Central memory CD8-positive, alpha-beta T cell (primary cell): Measurements from ENCODE around the gene IP6K3.

Source experiments
- ATAC-seq: fragments of 150-1000 bp; cut with Tn5 transposase; replicated peaks from 2 replicates; pipeline ENCODE4 v1.10.0; 2022; ENCODE audit warnings: mild to moderate bottlenecking, moderate FRiP score, moderate number of reproducible peaks; ENCODE audit not compliant: poor library complexity, severe bottlenecking; ENCODE audit errors: extremely low read depth
- DNase-seq, 2 donors: peaks; one replicate each; pipeline ENCODE4 v3.0.0; 2021; ENCODE audit warnings: low spot score in 2 of 2
- H3K27ac Mint-ChIP-seq: one replicate; pipeline ENCODE4 v1.8.0; 2022; ENCODE audit warnings: low read depth, mild to moderate bottlenecking, moderate library complexity, mixed read lengths
- H3K27me3 Mint-ChIP-seq: one replicate; pipeline ENCODE4 v1.8.0; 2022; ENCODE audit warnings: mixed read lengths
- H3K36me3 Mint-ChIP-seq: one replicate; pipeline ENCODE4 v1.8.0; 2022; ENCODE audit warnings: mild to moderate bottlenecking, moderate library complexity, mixed read lengths; ENCODE audit not compliant: insufficient read depth
- H3K4me1 Mint-ChIP-seq: one replicate; pipeline ENCODE4 v1.8.0; 2022; ENCODE audit warnings: mixed read lengths
- H3K4me3 Mint-ChIP-seq: one replicate; pipeline ENCODE4 v1.8.0; 2022; ENCODE audit warnings: mild to moderate bottlenecking, moderate library complexity, mixed read lengths
- H3K9me3 Mint-ChIP-seq: one replicate; pipeline ENCODE4 v1.8.0; 2022; ENCODE audit warnings: mixed read lengths

The IP6K3 gene

GRCh38 chr6:33686981-33687975 lies 59.4 kb downstream of the IP6K3 start:
- Mint-ChIP-seq H3K9me3 (no peaks in the 10 kb centered on the region), H3K27ac (no peak overlapping the region), H3K4me1 (peaks cover 11% of the 10 kb centered on the region), H3K4me3 (no peak overlapping the region), H3K36me3 (peaks cover 27% of the 10 kb centered on the region), H3K27me3 (no peaks in the 10 kb centered on the region)
- no peak for DNase-seq
- no peak for ATAC-seq

- Mint-ChIP-seq H3K9me3 (no peaks in the 10 kb centered on the region), H3K36me3 (peaks cover 34% of the 10 kb centered on the region), H3K4me1 (peaks cover 2% of the 10 kb centered on the region), H3K27me3 (no peaks in the 10 kb centered on the region), H3K27ac (no peak overlapping the region), H3K4me3 (no peak overlapping the region)
- DNase-seq: no peak
- ATAC-seq: no peak
Observed at GRCh38 chr6:33686225-33686924, 60.3 kb downstream of the IP6K3 start.

- Mint-ChIP-seq H3K27me3 (no peaks in the 10 kb centered on the region), H3K4me3 (no peak overlapping the region), H3K36me3 (peaks cover 36% of the 10 kb centered on the region), H3K9me3 (no peaks in the 10 kb centered on the region), H3K27ac (peak overlapping the region; percentile 55), H3K4me1 (no peaks in the 10 kb centered on the region)
- ATAC-seq (no peak), DNase-seq (no peak)
Observed at GRCh38 chr6:33685411-33686224, 61.1 kb downstream of the IP6K3 start.

- ATAC-seq: no peak
- no peak for DNase-seq
- H3K27me3 Mint-ChIP-seq: no peaks in the 10 kb centered on the region
- peaks cover 40% of the 10 kb centered on the region for H3K36me3 Mint-ChIP-seq
- H3K4me1 Mint-ChIP-seq: no peaks in the 10 kb centered on the region
- H3K9me3 Mint-ChIP-seq: no peaks in the 10 kb centered on the region
- H3K4me3 Mint-ChIP-seq: no peak overlapping the region
- peak overlapping the region; percentile 55 for H3K27ac Mint-ChIP-seq
Observed at GRCh38 chr6:33684983-33685382, 61.7 kb downstream of the IP6K3 start.

GRCh38 chr6:33684428-33684896 lies 62.2 kb downstream of the IP6K3 start:
- Mint-ChIP-seq H3K27ac (peak overlapping the region; percentile 55), H3K27me3 (no peaks in the 10 kb centered on the region), H3K4me3 (no peak overlapping the region), H3K36me3 (peaks cover 38% of the 10 kb centered on the region), H3K9me3 (no peaks in the 10 kb centered on the region), H3K4me1 (no peaks in the 10 kb centered on the region)
- ATAC-seq: no peak
- DNase-seq: no peak

GRCh38 chr6:33683576-33684427 lies 62.9 kb downstream of the IP6K3 start:
- H3K36me3 Mint-ChIP-seq: peaks cover 40% of the 10 kb centered on the region
- H3K4me1 Mint-ChIP-seq: no peaks in the 10 kb centered on the region
- DNase-seq (no peak), ATAC-seq (no peak)
- H3K4me3 Mint-ChIP-seq: no peak overlapping the region
- H3K9me3 Mint-ChIP-seq: no peaks in the 10 kb centered on the region
- no peaks in the 10 kb centered on the region for H3K27me3 Mint-ChIP-seq
- H3K27ac Mint-ChIP-seq: peak overlapping the region; percentile 46

- H3K9me3 Mint-ChIP-seq: no peaks in the 10 kb centered on the region
- H3K4me1 Mint-ChIP-seq: no peaks in the 10 kb centered on the region
- peaks cover 46% of the 10 kb centered on the region for H3K36me3 Mint-ChIP-seq
- no peak overlapping the region for H3K4me3 Mint-ChIP-seq
- no peaks in the 10 kb centered on the region for H3K27me3 Mint-ChIP-seq
- peak overlapping the region; percentile 46 for H3K27ac Mint-ChIP-seq
- DNase-seq (no peak), ATAC-seq (peak; percentile 32)
Observed at GRCh38 chr6:33683051-33683571, 63.6 kb downstream of the IP6K3 start.

- ATAC-seq: no peak
- Mint-ChIP-seq H3K36me3 (peaks cover 46% of the 10 kb centered on the region), H3K27me3 (no peaks in the 10 kb centered on the region), H3K4me3 (no peak overlapping the region), H3K27ac (no peak overlapping the region), H3K9me3 (no peaks in the 10 kb centered on the region), H3K4me1 (no peaks in the 10 kb centered on the region)
- no peak for DNase-seq
Observed at GRCh38 chr6:33682341-33682740, 64.4 kb downstream of the IP6K3 start.

- ATAC-seq (no peak), DNase-seq (no peak)
- no peaks in the 10 kb centered on the region for H3K27me3 Mint-ChIP-seq
- no peaks in the 10 kb centered on the region for H3K9me3 Mint-ChIP-seq
- no peak overlapping the region for H3K27ac Mint-ChIP-seq
- peaks cover 39% of the 10 kb centered on the region for H3K36me3 Mint-ChIP-seq
- no peak overlapping the region for H3K4me3 Mint-ChIP-seq
- H3K4me1 Mint-ChIP-seq: no peaks in the 10 kb centered on the region
Observed at GRCh38 chr6:33679761-33680160, 66.9 kb downstream of the IP6K3 start.

GRCh38 chr6:33678932-33679490 lies 67.7 kb downstream of the IP6K3 start:
- Mint-ChIP-seq H3K36me3 (peaks cover 38% of the 10 kb centered on the region), H3K4me1 (no peaks in the 10 kb centered on the region), H3K27me3 (no peaks in the 10 kb centered on the region), H3K4me3 (no peak overlapping the region), H3K9me3 (no peaks in the 10 kb centered on the region), H3K27ac (peak overlapping the region; percentile 4)
- ATAC-seq (no peak), DNase-seq (no peak)

- H3K9me3 Mint-ChIP-seq: no peaks in the 10 kb centered on the region
- H3K27me3 Mint-ChIP-seq: no peaks in the 10 kb centered on the region
- no peak overlapping the region for H3K4me3 Mint-ChIP-seq
- H3K4me1 Mint-ChIP-seq: no peaks in the 10 kb centered on the region
- H3K36me3 Mint-ChIP-seq: peaks cover 39% of the 10 kb centered on the region
- DNase-seq (no peak), ATAC-seq (no peak)
- peak overlapping the region; percentile 4 for H3K27ac Mint-ChIP-seq
Observed at GRCh38 chr6:33678233-33678931, 68.3 kb downstream of the IP6K3 start.
